ENCODE results near the gene POLR2J3.
"Not testable (repeated sequence)": the region's sequence is repeated elsewhere in the genome, so short reads cannot be mapped to it uniquely, and the experiment has no call there.

DNA sequence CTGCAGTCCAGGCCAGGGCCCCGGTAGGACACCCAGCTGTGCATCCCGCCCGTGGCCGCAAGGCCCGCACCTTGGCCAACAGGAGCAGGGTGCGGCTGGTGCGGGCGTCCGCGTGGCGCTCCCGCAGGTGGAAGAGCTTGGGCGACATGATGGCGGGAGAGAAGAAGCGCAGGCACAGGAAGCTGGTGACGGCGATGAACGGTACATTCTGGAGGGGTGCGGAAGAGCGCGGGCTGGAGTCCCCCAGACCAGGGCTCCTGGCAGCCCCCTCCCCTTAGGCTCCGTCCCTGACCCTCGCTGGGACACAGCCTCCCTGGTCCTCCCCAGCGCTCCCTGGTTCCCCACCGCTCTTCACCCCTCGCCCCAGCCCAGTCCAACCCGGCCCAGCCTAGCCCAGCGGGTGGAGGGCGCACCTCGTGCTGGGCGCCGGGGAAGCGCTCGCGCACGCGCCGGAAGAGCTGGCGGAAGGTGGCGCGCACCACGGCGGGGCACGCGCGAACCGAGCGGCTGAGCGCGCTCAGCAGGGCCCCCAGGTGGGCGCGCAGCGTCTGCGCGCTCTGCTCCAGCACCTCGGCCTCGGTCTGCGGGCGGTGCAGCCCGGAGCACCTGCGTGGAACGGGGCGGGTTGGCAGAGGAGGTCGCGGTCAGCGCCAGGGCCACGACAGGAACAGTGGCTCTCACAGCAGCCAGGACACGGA lies 21.4 kb upstream of the POLR2J3 start:
- TF ChIP-seq, protein P1, sequence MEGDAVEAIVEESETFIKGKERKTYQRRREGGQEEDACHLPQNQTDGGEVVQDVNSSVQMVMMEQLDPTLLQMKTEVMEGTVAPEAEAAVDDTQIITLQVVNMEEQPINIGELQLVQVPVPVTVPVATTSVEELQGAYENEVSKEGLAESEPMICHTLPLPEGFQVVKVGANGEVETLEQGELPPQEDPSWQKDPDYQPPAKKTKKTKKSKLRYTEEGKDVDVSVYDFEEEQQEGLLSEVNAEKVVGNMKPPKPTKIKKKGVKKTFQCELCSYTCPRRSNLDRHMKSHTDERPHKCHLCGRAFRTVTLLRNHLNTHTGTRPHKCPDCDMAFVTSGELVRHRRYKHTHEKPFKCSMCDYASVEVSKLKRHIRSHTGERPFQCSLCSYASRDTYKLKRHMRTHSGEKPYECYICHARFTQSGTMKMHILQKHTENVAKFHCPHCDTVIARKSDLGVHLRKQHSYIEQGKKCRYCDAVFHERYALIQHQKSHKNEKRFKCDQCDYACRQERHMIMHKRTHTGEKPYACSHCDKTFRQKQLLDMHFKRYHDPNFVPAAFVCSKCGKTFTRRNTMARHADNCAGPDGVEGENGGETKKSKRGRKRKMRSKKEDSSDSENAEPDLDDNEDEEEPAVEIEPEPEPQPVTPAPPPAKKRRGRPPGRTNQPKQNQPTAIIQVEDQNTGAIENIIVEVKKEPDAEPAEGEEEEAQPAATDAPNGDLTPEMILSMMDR (IDR thresholded peaks at IDR 0.05 in 2 of 3, conservative IDR thresholded peaks at IDR 0.05 in 1 of 3; ENCODE audit: control insufficient read depth in 2 of 3, extremely low read depth in 1 of 3, insufficient read depth in 1 of 3, low read depth in 3 of 3, low read length in 3 of 3), result not testable (repeated sequence)
- TF ChIP-seq, protein P2, sequence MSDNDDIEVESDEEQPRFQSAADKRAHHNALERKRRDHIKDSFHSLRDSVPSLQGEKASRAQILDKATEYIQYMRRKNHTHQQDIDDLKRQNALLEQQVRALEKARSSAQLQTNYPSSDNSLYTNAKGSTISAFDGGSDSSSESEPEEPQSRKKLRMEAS (IDR thresholded peaks at IDR 0.05; ENCODE audit: low read depth, low read length), result not testable (repeated sequence)
- TF ChIP-seq, protein P3, sequence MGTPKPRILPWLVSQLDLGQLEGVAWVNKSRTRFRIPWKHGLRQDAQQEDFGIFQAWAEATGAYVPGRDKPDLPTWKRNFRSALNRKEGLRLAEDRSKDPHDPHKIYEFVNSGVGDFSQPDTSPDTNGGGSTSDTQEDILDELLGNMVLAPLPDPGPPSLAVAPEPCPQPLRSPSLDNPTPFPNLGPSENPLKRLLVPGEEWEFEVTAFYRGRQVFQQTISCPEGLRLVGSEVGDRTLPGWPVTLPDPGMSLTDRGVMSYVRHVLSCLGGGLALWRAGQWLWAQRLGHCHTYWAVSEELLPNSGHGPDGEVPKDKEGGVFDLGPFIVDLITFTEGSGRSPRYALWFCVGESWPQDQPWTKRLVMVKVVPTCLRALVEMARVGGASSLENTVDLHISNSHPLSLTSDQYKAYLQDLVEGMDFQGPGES (IDR thresholded peaks at IDR 0.05), result not testable (repeated sequence)
- not testable (repeated sequence) for TF ChIP-seq NBN (IDR thresholded peaks at IDR 0.05); GATAD2B (conservative IDR thresholded peaks at IDR 0.05; ENCODE audit: low read depth)
- TF ChIP-seq, protein P4, sequence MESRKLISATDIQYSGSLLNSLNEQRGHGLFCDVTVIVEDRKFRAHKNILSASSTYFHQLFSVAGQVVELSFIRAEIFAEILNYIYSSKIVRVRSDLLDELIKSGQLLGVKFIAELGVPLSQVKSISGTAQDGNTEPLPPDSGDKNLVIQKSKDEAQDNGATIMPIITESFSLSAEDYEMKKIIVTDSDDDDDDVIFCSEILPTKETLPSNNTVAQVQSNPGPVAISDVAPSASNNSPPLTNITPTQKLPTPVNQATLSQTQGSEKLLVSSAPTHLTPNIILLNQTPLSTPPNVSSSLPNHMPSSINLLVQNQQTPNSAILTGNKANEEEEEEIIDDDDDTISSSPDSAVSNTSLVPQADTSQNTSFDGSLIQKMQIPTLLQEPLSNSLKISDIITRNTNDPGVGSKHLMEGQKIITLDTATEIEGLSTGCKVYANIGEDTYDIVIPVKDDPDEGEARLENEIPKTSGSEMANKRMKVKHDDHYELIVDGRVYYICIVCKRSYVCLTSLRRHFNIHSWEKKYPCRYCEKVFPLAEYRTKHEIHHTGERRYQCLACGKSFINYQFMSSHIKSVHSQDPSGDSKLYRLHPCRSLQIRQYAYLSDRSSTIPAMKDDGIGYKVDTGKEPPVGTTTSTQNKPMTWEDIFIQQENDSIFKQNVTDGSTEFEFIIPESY (IDR thresholded peaks at IDR 0.05), result not testable (repeated sequence)

Data from GM12878 (cell line).